ENCODE measurements around the gene QKI. TPM values are rescaled to one million over a fixed set of nuclear protein-coding genes. Genes with fewer than 3 reads are reported as not detected.
A peak's percentile ranks its signal among the peaks of the same experiment; 100 is the strongest.

QKI gene
- total RNA-seq, 1 experiment from 2014 or later: 176 TPM

GRCh38 chr6:163429858-163430448 is 15.4 kb downstream of the QKI start:
- no peak overlapping the region for H3K4me3 Mint-ChIP-seq
- no peak overlapping the region for H2BK12ac ChIP-seq (ENCODE audit: insufficient read length, low read depth, low read length)
- no peak overlapping the region for H3K23ac ChIP-seq (ENCODE audit: insufficient read length, low read depth, low read length)
- peak overlapping the region; percentile 7 to 91 (median 88); a peak in 3 of 7 replicates for H3K27ac Mint-ChIP-seq
- H3K4me1 Mint-ChIP-seq: peaks cover 52 to 57% of the 10 kb centered on the region in 2 experiments
- WGBS (ENCODE audit: extremely low coverage, insufficient read length, low lambda C conversion rate): no CpG with 5 or more reads among the region's 2 CpGs
- H2AK5ac ChIP-seq (ENCODE audit: insufficient read length, low read length): no peak overlapping the region
- no peaks in the 10 kb centered on the region for H3K27me3 Mint-ChIP-seq (ENCODE audit: low read depth)
- H3K36me3 Mint-ChIP-seq (ENCODE audit: insufficient read depth in 1 of 3, low read depth in 3 of 3): peaks cover 0 to 5% (median 0%) of the 10 kb centered on the region in 3 experiments; a peak in 2 of 7 replicates
- H3K14ac ChIP-seq (ENCODE audit: insufficient read depth, low read length): no peak overlapping the region
- TF ChIP-seq CTCF (conservative IDR thresholded peaks at IDR 0.05): no peak
- H3K9me3 Mint-ChIP-seq: no peaks in the 10 kb centered on the region
- H4K20me1 ChIP-seq (ENCODE audit: control insufficient read depth, insufficient read depth, insufficient read length): no peaks in the 10 kb centered on the region
- H4K8ac ChIP-seq (replicated peaks; ENCODE audit: insufficient read length, low read depth, low read length): no peak overlapping the region
- H3K9ac ChIP-seq (ENCODE audit: extremely low read depth, insufficient read length, low read length): no peak overlapping the region
- H2BK5ac ChIP-seq (ENCODE audit: insufficient read length, low read length): no peak overlapping the region
- no peaks in the 10 kb centered on the region for H3K23me2 ChIP-seq (ENCODE audit: insufficient read length, low read depth, low read length, poor library complexity, severe bottlenecking)
- no peak for DNase-seq
- no peak overlapping the region for H3K4ac ChIP-seq (ENCODE audit: low read depth, low read length)
- H4K5ac ChIP-seq (ENCODE audit: insufficient read length, low read depth, low read length): no peak overlapping the region
- no peak overlapping the region for H2BK120ac ChIP-seq (ENCODE audit: low read depth, low read length, poor library complexity, severe bottlenecking)
- no peak overlapping the region for H2BK15ac ChIP-seq (ENCODE audit: low read depth, low read length)
- no peak overlapping the region for H3T11ph ChIP-seq (ENCODE audit: low read length)
- no peaks in the 10 kb centered on the region for H3K27me3 ChIP-seq (ENCODE audit: insufficient read depth, low read length)
- H3K27ac ChIP-seq (ENCODE audit: insufficient read length, low read depth, low read length): no peak overlapping the region
- peaks cover 3% of the 10 kb centered on the region; the same call in 1 of the 2 replicates for H3K4me1 ChIP-seq (ENCODE audit: insufficient read depth, low read length)
- no peak overlapping the region for H3K18ac ChIP-seq (ENCODE audit: insufficient read length, low read depth, low read length)
- no peak overlapping the region for H2BK20ac ChIP-seq (ENCODE audit: low read depth, low read length, poor library complexity, severe bottlenecking)
- no peak overlapping the region for H3K56ac ChIP-seq (ENCODE audit: insufficient read length, low read depth, low read length)
- no peak overlapping the region for H4K91ac ChIP-seq (ENCODE audit: insufficient read length, low read depth, low read length)
- H3K79me1 ChIP-seq (ENCODE audit: insufficient read depth, low read depth, low read length, poor library complexity, severe bottlenecking): peaks cover 3% of the 10 kb centered on the region
- no peaks in the 10 kb centered on the region for H3K9me3 ChIP-seq (ENCODE audit: control insufficient read depth, low read depth, low read length)
- H3K79me2 ChIP-seq (ENCODE audit: insufficient read depth, low read length): peaks cover 37% of the 10 kb centered on the region
- H3K4me2 ChIP-seq (ENCODE audit: insufficient read depth, insufficient read length, low read length): no peak overlapping the region
- no peak overlapping the region for H2AFZ ChIP-seq (ENCODE audit: low read length)
